ENCODE results near the gene CPTP. TPM values are rescaled to one million over a fixed set of nuclear protein-coding genes. Genes with fewer than 3 reads are reported as not detected.

CPTP gene
- total and polyA plus RNA-seq, 8 donors, result 6.6 to 226 (median 22.8) TPM

DNA sequence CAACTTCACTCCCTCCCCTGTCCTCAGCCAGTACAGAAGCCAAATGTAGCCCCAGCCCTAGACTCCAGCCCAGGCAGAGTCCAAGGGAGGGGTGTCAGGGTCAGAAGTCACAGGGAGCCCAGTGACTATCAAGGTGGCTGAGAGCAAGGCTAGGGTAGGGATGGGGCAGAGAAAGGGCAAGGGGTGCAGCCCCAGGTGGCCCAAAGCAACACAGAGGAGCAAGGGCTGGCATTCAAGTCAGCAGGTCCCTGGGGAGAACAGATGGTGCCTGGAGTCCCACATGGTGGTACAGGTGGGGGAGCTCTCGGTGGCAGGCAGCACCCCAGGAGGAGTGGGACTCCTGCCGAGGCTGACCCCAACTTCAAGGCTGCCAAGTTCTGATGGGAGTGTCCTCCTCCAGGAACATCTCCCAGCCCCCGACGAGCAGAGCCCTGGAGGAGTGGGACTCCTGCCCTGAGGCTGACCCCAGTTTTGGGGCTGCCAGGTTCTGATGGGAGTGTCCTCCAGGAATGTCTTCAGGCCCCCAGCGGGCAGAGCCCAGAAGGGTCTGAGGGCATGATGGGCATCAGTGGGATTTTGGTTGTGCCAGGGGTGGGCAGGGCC lies 28.3 kb downstream of the CPTP start:
- DNase-seq, result no peak
- H3K27me3 ChIP-seq, result peaks cover 0 to 65% (median 45%) of the 10 kb centered on the region in 3 donors
- intact Hi-C loops (cut with DNase I; ENCODE audit: low total_unique reads), result no loop called here
- peaks cover 0 to 23% (median 8%) of the 10 kb centered on the region in 4 donors for H3K36me3 ChIP-seq
- no peak overlapping the region for H3K4me3 ChIP-seq
- peak overlapping the region in 2 of 5 donors; percentile 64 to 72 for H3K27ac ChIP-seq
- no peaks in the 10 kb centered on the region for H3K9me3 ChIP-seq
- peaks cover 55 to 71% (median 67%) of the 10 kb centered on the region in 4 donors for H3K4me1 ChIP-seq
- TF ChIP-seq, protein P1, sequence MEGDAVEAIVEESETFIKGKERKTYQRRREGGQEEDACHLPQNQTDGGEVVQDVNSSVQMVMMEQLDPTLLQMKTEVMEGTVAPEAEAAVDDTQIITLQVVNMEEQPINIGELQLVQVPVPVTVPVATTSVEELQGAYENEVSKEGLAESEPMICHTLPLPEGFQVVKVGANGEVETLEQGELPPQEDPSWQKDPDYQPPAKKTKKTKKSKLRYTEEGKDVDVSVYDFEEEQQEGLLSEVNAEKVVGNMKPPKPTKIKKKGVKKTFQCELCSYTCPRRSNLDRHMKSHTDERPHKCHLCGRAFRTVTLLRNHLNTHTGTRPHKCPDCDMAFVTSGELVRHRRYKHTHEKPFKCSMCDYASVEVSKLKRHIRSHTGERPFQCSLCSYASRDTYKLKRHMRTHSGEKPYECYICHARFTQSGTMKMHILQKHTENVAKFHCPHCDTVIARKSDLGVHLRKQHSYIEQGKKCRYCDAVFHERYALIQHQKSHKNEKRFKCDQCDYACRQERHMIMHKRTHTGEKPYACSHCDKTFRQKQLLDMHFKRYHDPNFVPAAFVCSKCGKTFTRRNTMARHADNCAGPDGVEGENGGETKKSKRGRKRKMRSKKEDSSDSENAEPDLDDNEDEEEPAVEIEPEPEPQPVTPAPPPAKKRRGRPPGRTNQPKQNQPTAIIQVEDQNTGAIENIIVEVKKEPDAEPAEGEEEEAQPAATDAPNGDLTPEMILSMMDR (IDR thresholded peaks at IDR 0.05), result no peak
- TF ChIP-seq POLR2AphosphoS5 (IDR thresholded peaks at IDR 0.05) (no peak), POLR2A (IDR thresholded peaks at IDR 0.05) (no peak), EP300 (IDR thresholded peaks at IDR 0.05) (no peak)
- 8 to 27% (median 21%) methylated on average over 2 to 5 of the region's 5 CpGs for WGBS, 5 donors

DNA sequence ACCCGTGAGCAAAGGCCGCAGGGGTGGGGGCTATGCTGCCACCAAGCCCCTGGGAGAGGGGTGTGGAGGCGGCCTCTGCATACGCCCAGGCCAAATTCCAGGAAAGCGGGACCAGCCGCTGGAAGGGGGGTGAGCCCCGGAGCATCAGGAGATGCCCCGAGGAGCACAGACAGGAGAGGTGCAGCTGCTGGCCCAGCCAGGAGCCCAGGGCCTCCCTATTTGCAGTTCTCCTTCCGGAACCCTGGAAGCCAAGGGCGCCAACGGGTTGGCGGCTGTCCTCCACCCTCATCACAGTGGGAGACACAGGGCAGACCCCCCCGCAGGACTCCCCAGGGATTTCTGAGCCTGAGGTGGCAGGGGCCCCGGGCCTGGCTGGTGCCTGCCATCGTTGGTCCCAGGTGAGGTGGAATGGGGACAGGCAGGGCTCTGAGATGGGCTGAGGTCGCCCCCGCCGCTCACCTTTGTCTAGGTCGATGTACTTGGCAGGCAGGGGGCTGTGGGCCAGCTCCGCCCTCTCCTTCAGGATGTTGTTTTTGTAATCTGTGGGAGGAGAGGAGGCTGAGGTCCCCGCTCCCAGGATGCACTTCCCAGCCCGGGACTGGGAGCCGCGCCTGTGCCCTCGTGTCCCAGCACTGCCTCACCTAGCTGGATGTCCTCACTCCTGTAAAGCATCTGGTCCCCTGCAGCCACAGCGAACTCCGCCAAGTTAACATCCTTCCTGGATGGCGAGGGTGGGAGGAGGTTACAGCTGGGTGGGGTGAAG lies 29.0 kb downstream of the CPTP start:
- Histone ChIP-seq H3K4me3 (no peak overlapping the region), H3K9me3 (no peaks in the 10 kb centered on the region), H3K36me3 (peaks cover 0 to 23% (median 8%) of the 10 kb centered on the region in 4 donors), H3K4me1 (peaks cover 54 to 72% (median 67%) of the 10 kb centered on the region in 4 donors), H3K27me3 (peaks cover 0 to 72% (median 48%) of the 10 kb centered on the region in 3 donors), H3K27ac (peak overlapping the region in 2 of 5 donors; percentile 64 to 72)
- no peak for DNase-seq
- 22 to 41% (median 29%) methylated on average over 20 to 28 of the region's 28 CpGs for WGBS, 5 donors
- intact Hi-C loops (cut with DNase I; ENCODE audit: low total_unique reads), result no loop called here
- TF ChIP-seq, protein P1 (IDR thresholded peaks at IDR 0.05), result no peak
- TF ChIP-seq POLR2A (IDR thresholded peaks at IDR 0.05) (no peak), EP300 (IDR thresholded peaks at IDR 0.05) (no peak), POLR2AphosphoS5 (IDR thresholded peaks at IDR 0.05) (no peak)

DNA sequence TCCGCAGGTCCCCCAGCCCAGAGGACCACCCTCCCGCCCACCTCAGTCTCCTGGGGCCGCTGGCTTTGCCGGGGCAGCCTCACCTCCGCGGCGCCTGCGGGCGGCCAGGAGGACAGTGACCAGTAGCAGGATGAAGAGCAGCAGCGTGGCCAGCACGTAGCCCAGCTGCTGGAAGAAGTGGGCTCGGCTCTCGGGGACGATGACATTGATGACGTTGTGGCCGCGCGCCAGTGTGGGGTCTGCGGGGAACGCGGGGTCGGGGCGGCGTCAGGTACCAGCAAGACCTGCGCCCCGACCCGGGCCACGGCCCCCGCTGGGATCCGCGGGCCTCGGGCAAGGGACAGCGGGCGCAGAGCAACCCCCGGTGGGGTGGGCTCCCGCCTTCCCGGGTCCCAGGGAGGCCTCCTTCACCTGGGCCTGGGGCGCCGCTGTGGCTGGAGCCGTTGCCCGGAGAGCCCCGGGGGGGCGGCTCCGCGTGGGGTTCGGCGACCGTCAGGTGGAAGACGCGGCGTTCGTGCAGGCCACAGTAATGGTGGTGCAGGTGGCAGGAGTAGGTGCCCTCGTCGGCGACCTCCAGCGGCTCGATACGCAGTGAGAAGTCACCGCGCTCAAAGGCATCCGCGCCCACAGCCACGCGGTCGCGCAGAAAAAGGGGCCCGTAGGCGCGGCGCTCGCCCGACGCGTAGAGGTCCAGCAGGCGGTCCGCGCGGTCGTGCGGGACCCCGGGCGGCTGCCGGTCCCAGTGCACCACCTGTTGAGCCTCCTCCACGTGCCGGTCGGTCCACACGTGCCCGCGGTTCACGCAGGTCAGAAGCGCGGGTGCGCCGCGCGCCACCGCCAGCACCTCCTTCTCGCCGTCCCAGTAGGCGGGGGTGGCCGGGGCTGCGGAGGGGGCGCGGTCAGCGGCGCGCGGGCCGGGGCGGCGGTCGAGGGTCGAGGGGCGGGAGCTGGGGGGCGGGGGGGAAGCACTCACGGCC lies 30.0 kb downstream of the CPTP start:
- H3K27me3 ChIP-seq, result peaks cover 0 to 82% (median 50%) of the 10 kb centered on the region in 3 donors
- no peaks in the 10 kb centered on the region for H3K9me3 ChIP-seq
- DNase-seq, result no peak
- H3K4me1 ChIP-seq, result peaks cover 64 to 82% (median 76%) of the 10 kb centered on the region in 4 donors
- peak overlapping the region; percentile 25 to 47 (median 32) for H3K4me3 ChIP-seq
- TF ChIP-seq POLR2A (IDR thresholded peaks at IDR 0.05) (no peak), POLR2AphosphoS5 (IDR thresholded peaks at IDR 0.05) (no peak), EP300 (IDR thresholded peaks at IDR 0.05) (no peak)
- TF ChIP-seq, protein P1 (IDR thresholded peaks at IDR 0.05), result no peak
- peaks cover 0 to 23% (median 8%) of the 10 kb centered on the region in 4 donors for H3K36me3 ChIP-seq
- WGBS, 5 donors, result 33 to 52% (median 47%) methylated on average over 63 to 116 of the region's 116 CpGs
- peak overlapping the region in 2 of 5 donors; percentile 84 to 87 for H3K27ac ChIP-seq
- intact Hi-C loops (cut with DNase I; ENCODE audit: low total_unique reads), result no loop called here
